NCI-H82 treated with DMSO at 0.1 percent for 48 hours (cell line): Measurements from ENCODE around the gene FLRT1.

ENCODE experiments used
- DNase-seq: peaks from one replicate; lab custom pipeline; 2025; ENCODE audit not compliant: unreplicated experiment; lab: John Stamatoyannopoulos, UW

FLRT1 gene

DNA sequence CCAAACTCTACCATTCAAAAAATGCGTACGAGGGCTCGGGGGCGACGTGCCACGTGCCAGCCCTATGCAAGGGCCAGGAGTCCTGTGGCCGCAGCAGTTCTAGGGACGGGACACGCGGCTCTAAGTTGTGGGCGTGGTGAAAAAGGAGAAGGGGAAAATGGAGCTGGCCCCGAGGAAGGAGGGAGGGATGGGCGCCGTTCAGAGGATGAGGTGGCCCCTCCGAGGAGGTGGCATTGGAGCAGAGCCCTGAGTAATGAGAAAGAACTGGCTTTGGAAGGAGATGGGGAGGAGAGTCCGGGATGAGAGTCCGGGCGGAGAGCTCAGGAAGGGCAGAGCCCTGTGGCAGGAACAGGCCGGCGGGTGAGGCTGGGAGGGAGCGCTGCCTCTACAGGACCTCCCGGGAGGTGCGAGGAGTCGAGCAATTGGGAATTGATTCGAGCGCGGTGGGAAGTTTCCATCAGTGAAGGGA is 28.5 kb upstream of the FLRT1 start:
- DNase-seq, result no peak

DNA sequence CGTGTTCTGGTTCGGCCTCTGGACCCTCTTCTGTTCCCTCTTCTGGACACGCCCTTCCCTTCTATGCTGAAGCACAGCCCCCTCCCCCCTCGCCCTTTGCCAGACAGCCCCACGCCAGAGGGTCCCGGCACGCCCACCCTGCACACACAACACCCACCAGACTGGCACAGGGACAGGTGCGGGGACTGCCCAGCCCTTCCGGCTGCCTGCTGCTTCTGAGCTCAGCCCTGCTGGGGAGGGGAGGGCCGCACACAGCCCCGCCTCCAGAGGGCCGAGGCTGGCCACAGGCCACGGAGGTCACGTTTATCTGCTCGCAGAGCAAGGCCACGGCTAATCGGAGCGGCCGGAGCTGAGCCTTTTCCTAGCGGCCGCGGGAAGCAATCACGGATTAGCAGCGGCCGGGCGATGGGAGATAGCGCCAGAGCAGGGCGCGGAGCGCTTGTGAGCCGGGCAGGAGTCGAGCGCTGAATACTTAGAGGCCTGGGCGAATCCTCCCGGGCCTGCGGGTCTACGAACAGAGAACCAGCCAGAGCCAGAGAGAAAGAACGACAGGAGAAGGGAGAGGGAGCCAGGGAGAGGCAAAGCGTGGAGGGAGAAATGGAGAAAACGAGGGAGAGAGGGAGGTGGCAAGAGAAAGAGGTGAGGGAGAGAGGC is 28.0 kb upstream of the FLRT1 start:
- DNase-seq, result no peak

DNA sequence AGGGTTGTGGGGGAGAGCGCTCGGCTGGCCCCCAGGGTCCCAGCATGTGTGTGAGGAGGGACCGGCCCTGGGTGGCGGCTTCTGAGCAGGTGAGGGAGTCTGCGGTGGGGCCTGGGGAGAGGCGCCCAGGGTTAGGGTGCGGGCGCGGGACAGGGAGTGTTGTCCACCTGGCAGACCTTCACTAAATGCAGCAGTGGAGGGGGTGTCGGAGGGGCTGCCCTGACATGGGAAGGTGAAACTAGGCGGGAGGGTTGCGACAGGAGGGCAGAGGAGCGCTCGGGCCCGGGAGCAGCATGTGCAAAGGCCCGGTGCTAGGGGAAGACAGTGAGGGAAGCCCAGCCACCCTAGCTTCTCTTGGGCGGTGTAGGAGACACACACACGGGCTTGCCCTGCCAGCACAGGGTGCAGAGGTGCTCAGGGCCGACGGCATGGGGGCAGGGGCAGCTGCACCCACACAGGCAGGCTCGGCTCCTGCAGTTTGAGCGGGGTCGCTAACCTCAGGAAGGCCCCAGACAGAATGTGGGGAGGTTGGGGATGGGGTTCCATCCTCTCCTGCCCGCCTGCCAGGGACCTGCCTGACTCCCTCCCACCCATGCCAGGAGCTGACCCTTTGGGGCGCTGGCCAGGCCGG is 27.3 kb upstream of the FLRT1 start:
- DNase-seq, result no peak

DNA sequence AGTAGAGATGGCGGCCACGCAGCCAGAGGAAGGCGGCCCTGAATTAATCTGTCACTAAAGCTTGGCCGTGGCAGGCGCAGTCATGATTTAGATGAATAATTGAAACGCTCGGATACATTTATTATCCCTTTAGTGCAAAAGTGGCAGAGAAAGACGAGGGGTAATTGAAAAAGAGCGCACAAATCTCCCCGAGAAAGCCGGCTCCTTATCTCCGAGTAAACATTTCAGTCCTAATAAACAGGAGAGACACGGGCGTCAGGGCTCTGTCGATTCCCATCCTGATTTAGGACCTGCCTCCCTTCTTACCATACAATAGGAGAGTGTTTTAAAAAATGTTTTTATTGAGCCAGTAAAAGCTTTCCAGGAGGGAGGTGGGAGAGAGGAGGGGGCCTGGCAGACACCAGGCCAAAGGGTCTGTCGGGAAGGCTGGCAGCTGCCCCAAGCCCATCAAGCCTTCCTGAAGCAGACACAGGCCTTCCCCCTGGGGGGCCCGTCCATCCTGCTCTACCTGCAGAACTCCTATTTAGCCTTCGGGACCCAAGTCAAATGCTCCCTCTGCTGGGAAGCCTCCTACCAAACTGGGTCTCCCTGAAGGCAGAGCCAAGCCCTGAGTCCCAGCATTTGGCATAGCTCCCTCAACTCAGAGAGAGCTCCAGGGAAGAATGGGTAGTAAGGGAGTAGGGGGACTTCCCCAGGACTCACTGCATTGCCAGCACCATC is 26.7 kb upstream of the FLRT1 start:
- DNase-seq, result no peak

DNA sequence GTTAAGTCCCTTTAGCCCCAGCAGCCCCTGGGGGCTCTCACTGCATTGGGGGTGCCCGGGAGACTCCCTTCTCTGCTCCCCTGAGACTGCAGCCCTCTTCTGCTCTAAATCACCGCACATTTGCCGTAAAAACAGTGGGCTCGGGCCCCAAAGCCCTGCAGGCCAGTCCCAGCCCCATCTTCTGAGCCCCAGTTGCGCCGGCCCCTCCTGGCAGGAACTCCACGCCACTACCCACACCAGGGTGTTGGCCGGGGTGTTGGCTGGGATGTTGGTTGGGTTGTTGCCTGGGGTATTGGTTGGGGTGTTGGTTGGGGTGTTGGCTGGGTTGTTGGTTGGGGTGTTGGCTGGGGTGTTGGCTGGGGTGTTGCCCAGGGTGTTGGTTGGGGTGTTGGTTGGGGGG is 26.0 kb upstream of the FLRT1 start:
- DNase-seq, result no peak

DNA sequence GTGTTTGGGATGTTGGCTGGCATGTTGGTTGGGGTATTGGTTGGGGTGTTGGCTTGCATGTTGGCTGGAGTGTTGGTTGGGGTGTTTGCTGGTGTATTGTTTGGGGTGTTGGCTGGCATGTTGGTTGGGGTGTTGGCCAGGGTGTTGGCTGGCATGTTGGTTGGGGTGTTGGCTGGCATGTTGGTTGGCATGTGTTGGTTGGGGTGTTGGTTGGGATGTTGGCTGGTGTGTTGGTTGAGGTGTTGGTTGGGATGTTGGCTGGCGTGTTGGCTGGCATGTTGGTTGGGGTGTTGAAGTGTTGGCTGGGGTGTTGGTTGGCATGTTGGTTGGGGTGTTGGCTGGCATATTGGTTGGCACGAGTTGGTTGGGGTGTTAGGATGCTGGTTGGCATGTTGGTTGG is 24.9 kb upstream of the FLRT1 start:
- DNase-seq, result no peak

DNA sequence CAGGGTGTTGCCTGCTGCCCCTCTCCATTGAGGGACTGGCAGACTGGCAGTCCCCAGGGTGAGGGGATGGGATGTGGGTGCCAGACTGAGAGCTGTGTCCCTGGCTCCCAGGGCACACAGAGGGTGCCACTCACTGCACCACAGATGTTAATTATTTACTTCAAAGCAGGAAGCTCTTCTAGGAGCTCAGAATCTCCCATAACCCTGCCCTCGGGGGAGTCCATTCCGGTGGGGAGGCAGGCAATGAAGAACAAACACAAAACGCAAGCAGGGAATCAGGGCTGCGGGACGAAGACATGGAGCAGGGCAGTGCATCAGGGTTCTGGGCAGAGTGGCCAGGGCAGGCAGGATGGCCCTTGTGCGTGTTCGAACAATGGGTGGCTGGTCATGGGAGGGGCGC is 24.4 kb upstream of the FLRT1 start:
- no peak for DNase-seq

DNA sequence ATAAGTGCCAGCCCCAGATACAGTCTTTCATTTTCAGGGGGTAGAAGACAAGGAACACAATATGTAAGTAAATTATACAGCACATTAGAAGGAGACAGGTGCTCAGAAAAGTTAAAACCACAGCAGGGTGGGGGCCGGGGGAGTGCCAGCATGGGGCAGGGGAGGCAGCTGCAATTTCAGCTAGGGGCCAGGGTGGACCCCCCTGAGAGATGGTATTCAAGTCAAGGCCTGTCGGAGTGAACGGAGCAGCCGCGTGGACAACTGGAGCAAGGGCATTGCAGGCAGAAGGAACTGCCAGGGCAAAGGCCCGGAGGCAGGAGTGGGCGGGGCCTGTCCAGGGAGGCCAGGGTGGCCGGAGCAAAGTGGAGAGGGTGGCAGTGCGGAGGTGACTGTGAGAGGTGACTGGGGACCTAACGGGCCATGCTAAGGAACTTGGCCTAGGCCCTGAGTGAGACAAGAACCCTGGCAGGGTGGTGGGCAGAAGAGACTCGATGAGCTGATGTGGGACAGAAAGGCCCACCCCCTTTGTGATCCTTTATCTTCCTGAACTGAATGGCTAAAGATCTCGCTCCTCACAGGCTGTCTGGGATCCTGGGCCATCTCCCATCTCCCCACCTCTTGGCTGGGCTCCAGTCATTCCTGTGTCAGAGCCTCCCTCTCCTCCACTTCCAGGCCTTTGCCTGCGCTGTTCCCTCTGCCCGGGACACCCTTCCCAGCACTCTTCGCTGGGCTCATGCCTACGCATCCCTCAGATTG is 22.4 kb upstream of the FLRT1 start:
- DNase-seq, result no peak

DNA sequence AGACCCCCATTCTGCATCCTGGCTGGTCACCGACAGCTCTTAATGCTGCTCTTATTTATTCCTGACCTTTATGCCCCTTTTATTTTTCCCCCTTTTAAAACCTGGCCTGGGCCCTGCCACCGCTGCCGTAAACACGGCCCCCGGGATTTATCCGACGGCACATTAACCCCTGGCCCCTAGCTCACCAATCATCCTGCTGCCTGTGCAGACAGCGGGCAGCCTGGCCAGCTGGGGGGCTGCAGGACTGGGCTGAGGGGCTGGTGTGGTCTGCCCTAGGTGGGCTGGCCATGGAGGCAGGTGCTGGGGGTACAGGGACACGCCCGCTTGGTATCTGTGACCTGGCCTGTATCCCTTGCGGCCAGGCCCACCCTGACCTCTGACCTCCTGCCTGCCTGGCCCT is 21.4 kb upstream of the FLRT1 start:
- no peak for DNase-seq

DNA sequence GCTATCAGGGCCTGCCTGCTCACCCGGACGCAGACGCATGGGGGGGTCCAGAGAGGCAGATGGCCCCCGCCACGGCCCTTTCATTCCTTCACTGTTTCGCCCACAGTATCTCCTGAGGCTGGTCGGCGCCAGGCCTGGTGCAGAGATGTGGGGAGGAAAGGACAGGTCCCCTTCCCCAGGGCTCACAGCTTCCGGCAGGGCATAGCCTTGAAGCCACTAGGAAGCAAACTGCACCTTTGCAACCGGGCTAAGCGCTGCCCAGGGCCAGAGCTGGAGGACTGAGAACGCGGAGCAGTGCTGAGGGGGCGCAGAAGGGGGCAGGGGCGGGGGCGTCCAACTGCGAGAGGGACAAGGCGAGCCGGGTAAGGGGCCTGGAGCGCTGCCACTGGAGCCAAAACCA is 20.2 kb upstream of the FLRT1 start:
- no peak for DNase-seq

DNA sequence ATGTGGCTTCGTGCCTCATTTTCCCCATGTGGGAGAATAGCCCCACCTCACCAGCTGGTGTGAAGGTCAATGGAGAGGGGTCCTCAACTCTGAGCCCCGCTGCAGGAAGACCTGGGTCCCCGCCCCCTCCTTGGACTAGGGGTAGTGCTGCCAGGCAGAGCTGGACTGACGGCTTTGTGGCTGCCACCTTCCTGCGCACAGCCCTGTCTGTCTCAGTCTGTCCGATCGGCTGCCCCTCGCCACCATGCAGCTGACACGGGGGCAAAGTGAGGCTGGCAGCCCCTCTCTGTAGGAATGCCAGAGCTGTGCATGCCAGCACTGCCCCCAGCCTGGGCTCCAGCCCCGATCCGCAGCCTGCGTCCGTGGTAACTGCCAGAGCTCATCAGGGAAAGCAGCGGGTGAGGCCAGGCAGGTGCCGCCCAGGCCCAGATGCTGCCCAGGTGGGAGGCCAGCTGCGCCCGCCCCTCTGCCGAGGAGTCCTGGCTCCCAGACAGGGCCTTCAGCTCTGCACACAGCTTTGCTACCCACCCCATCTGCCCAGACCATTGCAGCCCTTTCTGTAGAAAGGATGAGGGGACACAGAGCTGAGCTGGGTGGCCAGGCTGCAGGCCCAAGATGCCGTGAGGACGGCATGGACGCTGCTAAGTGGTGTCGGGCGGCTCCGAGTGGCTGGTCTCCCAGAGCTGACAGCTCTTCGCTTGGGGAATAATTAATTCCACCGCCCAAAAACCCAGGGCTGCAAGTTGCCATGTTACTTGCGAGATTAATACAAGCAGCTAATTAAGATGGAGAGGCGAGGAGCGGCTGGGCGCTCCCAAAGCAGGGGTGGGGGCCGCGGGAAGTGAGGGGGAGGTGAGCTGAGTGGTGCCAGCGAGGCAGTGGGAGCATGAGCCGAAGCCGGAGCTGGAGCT is 19.5 kb upstream of the FLRT1 start:
- DNase-seq, result no peak

DNA sequence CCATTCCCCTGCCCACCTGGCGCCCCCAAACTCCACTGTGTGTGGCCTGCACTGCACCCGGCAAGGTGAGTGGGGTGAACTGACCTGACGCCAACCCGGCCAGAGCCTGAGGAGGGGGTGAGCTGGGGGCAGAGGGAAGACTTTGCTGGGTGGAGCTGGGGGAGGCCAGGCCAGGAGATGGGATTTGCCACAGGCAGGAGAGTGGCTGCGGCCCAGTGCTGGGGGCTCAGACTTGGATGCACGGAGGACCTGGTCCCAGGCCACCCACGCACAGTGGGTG is 17.8 kb upstream of the FLRT1 start:
- DNase-seq, result no peak

DNA sequence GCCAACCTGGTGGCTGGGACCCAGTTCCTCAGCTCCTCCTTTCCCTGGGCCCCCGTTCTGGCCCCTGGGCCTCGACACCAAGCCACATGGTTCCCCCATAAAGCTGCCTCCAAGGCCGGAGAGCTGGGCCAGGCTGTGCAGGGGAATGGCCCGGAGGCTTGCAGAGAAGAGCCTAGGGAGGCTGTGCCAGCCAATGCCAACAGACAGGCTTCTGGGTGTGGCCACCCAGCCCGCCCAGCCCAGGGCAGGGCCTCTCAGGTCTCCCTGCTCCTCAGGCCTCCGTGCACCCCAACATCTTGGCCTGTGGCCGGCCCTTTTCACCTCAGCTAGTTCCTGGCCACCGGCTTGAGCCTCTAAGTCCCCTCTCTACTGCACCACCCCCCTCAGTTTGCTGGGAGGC is 17.4 kb upstream of the FLRT1 start:
- no peak for DNase-seq

DNA sequence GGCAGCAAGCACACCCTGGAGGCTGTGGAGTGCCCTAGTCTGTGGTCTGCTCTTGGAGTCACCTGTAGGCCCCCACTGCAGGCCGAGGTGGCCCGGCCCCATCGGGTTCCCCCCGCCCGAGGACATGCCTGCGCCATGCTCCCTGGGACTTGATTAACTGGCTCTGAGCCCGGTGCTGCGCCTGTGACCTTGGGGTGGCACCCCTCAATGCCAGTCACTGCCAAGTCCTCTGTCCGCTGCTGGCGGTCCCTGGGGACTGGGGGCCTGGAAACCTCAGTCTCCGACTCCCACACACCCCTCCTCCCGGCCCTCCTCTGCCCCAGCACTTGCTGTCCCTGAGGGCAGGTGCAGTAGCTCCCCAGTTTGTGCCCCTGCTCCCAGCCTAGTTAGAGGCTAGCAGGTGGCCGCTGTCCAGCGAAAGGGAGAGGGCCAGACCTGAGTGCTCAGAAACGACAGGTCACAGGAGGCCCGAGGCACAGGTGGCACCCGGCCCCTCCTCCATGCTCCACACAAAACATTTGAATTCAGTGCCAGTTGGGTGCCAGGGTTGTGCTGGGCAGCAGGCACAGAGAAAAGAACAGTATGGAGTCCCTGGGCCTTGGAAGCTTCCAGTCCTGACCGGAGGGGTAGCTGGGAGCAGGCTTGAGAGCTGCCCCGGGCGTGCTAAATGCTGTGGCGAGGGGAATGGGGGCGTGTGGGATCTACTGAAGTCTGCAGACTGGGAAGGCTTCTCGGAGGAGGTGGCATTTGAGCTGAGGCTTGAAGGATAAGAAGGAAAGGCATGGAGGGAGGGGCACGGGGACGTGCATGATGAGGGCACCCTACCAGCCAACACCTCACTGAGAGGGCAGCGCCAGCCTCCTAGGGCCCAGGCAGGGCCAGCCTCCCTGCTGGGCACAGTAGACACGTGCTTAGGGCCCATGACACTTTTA is 16.4 kb upstream of the FLRT1 start:
- DNase-seq, result no peak

DNA sequence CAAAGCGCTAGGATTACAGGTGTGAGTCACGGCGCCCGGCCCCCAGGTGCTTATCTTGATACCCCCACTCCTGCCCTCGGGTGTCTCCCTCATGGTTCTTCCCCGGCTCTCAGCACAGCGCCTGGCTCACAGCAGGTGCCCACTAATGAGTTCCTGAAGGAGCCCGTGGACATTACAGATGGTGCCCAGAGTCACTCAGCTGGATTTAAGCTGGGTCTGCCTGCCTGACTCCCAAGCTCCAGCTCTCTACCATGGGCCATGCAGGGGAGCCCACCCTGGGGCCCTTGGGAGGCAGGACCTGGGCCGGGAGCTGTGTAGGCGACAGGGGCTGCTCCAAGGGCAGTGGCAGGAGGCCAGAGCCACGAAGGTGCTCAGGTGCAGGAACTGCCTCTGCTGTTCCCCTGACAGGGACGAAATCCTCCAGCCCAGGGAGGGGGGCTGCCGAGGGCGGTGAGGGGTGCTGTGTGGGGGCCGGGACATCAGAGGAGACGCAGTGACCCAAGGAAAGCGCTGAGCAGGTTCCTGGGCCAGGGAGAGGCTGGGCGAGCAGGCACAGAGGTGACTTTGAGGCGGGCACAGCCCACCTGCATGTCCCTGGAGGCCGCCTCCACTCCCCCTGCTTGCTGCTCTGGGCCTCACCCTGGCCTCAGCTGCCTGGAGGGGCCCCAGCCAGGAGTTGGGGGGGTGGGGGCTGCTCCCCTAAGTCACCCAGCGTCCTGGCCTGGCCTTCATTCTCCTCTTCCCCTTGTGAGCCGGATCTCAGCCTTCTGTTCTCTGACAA is 14.6 kb upstream of the FLRT1 start:
- no peak for DNase-seq

DNA sequence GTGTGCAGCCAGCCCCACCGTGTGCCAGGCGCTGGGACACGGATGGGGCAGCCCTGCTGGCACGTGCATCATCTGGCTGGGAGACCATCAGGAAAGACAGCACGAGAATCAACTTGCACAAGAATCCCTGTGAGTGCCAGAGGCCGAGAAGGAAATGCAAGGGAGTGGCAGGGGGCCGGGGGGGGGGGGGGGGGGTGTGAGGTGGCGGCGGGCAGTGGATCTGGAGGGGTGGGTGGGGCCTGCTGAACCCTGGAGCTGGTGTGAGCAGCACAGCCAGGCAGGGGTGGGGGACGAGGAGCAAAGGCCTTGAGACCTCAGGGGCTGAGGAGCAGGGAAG is 14.0 kb upstream of the FLRT1 start:
- DNase-seq, result no peak

DNA sequence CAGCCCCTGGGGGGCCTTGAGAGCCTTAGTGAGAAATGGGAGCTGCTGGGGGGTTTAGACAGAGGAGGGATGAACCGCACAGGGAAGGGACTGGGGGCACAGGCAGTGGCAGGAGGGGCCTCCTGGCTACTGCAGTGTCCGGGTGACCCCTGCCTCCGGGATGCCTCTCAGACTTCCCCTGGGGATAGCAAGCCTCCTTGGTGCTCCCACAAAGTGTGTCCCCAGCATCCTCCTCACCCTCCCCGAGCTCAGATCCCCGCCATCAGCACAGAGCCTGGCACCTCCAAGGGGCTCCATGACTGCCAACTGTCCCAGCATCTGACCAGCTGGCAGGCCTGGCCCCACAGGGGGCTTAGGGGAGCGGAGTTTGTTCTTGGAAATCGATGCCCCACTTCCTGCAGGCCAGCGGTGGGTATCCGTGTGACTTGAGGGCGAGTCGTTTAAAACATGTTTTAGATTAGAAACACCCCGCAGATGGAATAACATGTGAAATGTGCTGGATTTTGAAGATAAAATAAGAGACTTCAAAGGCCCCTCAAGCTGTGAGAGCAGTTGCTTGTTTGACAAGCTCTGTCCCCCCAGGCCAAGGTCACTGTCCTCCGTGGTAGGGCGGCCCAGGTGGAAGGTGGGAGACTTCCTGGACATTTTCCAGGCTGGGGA is 13.5 kb upstream of the FLRT1 start:
- DNase-seq, result no peak
